Kasumi-1 (cell line): ENCODE measurements around the gene FNDC3B.

Experiments used
- DNase-seq, 2 experiments: peaks; one replicate each; lab custom pipeline; 2025; lab: John Stamatoyannopoulos, UW

FNDC3B gene

DNA sequence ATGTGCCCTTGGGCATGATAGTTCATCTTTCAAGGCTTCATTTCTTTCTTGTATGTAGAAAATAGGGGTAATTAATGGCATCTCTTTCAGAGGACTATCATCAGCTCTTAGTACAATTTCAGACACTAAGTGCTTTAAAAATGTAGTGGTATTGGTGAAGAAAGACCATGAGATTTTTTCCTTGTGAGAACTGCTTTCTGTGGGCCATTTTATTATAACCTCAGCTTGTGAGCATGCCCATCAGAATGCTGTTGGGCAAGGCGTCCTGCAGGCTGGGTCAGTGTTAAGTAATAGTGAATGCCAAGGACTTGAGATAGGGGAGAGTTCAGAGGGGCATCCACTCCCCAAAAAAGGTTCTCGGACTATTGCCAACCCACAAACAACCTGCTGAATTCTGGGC, 221.0 kb downstream of the FNDC3B start:
- DNase-seq = no peak

DNA sequence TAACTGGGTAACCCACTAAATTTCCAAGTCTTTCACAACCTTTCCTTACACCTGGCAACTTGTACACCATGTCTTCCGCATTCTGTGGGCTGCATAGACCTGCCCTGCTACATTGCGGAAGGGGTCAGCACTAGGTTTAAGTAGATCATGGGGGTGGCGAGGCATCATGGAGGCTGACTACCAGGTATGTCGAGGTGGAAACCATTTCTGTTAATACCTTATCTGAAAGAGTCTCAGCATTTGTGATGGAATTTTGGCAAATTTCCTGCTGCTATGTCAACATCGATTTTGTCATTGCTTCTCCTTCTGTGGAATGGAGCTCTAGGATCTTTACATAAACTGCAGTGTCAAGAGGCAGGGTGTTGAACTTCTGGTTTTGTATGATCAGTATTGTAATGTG, 221.7 kb downstream of the FNDC3B start:
- DNase-seq = no peak

GRCh38 chr3:172262991-172263608, 223.7 kb downstream of the FNDC3B start:
- no peak for DNase-seq

GRCh38 chr3:172263781-172264486, 224.6 kb downstream of the FNDC3B start:
- no peak for DNase-seq

- no peak for DNase-seq
Measured at GRCh38 chr3:172266103-172266502, 226.7 kb downstream of the FNDC3B start.

GRCh38 chr3:172268425-172268824, 229.0 kb downstream of the FNDC3B start:
- DNase-seq = no peak

- DNase-seq = no peak
Measured at GRCh38 chr3:172268868-172269267, 229.5 kb downstream of the FNDC3B start.

DNA sequence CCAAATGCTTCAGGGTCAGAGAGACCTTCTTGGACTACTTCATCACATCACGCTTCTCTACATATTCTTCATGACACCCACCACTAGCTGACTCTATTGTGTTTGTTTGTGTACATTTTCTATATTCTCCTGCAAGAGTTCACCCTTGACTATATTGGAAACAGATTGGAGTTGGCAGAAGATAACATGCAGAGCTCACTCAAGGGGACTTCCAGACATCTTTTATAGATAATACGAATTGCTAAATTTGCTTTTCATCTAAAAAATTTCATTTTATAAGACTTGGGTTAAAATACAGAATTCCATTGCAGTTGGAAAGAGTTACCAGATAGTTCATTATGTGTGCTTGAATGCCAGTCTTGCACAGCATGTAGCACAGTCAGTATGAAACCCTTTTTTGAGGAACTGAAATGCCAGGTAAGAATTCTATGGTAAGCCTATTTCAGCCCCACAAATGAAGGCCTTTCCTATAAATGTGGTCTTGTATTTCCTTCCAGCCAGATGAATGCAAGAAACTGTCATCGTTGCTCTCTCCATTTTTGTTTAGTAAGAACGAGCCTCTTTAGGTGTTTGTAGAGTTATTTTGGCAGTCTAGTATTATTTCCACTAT, 231.3 kb downstream of the FNDC3B start:
- no peak for DNase-seq

DNA sequence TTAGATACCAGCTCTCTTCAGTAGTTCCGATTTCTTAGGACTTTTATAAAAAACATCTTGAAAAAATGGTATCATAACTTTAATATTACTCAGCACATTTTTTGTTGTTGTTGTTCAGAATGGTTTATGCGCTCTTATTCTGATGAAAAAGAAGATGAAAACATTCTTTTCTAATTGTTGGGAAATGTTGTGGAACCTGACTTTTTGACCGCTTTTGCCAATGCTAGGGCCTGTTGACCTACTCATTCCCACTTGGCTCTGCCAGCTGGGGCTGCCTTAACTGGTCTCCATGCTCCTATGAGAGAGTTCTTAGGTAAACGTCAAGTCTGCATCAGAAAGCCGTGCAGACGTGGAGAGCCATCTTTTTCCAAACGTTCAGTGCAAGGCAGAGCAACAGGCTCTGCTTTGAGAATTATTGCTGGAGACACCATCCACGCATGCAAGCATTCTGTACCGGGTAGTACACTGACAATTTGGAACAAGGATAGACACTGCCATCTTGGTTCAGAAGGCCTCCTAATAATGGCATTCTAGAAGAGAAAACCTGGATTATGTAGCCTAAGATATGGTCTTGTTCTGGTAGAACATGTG, 232.1 kb downstream of the FNDC3B start:
- no peak for DNase-seq

DNA sequence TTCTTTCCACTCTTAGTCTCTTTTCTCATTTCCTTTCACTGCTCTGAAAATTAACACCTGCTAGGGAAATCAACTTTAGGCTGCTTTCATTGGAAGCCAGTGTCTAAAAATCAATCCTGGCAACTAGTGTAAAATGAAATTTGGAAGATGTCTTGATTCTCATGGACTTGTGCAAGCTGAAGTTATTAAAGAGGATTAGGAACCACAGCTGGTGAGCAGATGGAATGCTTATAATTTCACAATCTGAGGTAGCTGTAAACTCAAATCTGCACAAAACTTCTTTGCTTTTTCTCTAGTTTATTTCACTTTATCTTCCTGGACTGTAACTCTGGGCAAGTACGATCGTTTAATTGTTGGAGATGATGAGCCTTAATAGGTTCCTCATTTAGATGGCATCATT, 233.3 kb downstream of the FNDC3B start:
- DNase-seq = no peak

DNA sequence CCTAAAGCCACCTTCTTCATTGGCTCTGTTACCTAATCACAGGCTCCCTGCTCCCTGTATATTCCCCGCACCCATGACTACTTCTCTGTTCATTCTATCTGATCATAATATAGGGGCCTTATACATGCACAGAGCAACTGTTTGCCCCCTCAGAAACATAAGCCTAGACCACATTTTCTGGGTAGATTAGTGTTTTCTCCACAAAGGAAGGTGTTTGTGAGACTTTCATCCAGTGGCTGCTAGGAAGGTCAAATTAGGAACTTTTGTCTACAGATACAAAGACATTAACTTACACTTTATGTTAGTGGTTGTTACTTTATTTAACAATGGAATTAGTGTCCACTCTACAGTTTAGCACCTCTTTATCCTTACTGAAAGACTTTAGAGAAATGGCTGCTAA, 234.0 kb downstream of the FNDC3B start:
- DNase-seq = no peak

- DNase-seq = no peak
Measured at GRCh38 chr3:172274906-172275305, 235.5 kb downstream of the FNDC3B start.

DNA sequence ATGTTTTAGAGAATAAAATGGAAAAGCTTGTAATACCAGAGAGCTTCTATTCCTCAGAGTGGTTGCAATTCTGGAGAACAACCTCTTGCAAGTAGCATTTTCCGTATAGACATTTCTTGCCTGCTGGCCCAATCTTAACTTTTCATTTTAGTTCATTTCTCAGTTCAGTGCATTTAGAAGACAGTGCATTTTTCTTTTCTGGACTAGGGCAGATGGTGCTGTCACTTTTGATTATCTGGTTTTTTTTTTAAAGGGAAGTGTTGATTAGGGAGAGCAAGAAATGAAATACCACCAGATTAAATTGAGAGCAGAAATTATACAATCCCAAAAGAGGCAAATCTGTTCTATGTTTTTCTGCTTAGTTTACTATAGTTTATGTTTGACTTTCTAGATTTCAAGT, 236.2 kb downstream of the FNDC3B start:
- no peak for DNase-seq

DNA sequence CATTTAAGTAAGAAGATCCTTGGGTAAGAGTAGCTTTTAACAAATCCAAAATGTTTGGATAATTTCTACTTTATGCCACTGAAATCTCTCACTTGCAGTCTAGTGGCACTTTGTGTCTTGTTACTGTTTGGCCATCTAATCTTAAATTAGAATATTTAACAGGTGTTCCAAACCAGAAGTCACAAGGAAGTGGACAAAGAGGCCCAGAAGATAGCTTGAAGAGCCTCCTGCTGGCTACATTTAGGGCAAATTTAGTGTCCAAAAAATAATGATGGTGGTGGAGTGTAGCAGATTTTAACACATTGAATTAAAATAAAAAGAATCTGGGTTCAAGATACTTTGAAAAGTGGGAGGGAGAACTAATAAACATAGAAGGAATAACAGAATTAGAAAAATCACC, 236.7 kb downstream of the FNDC3B start:
- no peak for DNase-seq

DNA sequence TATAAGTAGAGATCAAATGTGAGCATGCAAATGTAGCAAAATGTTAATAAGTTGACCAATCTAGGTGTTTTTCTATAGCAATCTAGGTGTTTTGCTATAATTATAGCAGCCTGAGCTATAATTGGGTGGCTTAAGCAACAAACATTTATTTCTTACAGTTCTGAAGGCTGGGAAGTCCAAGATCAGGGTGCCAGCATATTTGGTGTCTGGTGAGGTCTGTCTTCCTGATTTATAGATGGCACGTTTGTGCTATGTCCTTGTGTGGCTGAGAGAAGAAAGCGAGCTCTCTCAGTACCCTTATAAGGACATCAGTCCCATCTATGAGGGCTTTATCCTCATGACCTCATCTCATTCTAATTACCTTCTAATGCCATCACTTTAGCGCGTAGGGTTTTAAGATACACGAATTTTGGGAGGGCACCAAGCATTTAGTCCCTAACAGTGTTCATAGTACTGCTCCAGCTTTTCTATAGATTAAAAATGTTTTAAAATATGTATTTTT, 237.8 kb downstream of the FNDC3B start:
- no peak for DNase-seq

GRCh38 chr3:172279191-172279640, 239.8 kb downstream of the FNDC3B start:
- DNase-seq = no peak

DNA sequence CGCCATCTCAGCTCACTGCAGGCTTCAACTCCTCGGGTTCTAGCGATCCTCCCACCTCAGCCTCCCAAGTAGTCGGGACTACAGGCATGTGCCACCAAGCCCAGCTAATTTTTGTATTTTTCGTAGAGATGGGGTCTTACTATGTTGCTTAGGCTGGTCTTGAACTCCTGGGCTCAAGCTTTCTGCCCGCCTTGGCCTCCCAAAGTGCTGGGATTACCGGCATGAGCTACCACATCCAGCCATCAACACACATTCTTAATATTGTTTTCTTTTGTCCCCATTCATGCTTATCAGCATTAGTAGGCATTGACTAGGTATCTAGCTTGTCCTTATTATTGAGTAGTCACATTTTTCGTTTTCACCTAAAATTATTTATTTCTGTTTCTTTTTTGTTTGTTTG, 240.6 kb downstream of the FNDC3B start:
- no peak for DNase-seq

DNA sequence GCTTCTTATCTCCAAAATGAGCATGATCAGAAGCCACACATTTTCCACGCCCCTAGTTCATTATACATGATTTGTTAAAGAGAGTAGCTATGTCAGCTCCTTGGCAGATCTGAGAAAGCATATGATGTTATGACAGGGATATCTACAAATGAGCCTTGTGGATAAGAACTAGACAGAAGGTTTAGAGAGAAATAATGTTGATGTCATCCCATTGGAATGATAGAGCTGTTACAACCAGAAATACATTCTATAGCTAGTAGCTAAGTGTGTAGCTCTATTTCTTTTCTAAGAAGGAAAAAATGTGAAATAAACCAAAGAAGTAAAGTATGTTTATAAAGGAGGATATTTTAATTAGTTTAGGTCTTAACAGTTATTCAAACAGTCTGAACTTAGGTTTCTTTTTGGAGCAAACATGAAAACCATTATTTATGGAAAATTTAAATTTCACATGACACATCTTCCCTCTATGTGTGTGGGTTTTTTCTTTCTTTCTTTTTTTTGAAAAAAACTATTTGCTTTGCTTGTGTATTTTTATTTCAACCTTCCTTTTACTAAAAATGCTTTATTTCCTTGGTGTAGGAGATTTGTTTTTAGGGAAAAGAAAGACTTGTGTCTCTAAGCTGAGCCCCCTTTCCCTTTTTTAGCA, 241.2 kb downstream of the FNDC3B start:
- DNase-seq = no peak

GRCh38 chr3:172281884-172282283, 242.5 kb downstream of the FNDC3B start:
- DNase-seq = no peak

DNA sequence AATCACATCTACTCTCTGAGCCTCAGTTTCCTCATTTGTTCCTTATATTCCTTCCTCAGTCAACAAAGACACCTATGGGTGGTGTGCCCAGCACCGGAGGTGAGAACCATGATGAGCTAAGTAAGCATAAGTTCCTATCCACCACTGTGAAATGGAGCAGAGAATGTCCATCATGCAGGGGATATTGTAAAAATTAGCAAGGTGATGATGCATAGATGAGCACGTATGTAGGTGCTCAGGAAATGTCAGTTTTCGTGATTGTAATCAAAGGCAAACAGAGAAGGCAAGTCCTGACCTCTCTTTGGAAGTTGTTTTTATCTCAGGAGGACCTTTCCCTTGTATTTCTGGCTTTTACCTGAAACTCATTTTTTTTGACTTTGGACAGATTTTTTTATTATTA, 243.5 kb downstream of the FNDC3B start:
- no peak for DNase-seq

GRCh38 chr3:172283841-172284357, 244.5 kb downstream of the FNDC3B start:
- no peak for DNase-seq

DNA sequence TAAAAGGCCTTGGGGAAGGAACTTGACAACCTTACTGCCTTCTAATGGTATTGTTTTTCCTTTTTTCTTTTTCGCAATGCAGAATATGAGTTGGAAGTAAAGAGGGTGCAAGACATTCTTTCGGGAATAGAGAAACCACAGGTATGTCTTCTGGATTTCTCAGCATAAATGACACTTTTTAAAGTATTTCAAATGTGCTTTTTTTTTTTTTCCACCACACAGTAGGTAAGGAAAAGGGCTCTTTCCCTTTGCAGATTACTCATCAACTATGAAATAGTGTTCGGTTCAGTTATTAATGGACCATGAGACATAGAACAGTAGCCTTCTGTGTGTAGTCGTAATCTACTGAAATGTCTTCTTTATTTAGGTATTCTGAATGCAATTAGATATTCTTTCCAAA, 246.5 kb downstream of the FNDC3B start:
- no peak for DNase-seq
